Glomerular visceral epithelial cell (primary cell): ENCODE data around the gene CACNB1.

Experiments used
- DNase-seq: peaks from one replicate; pipeline ENCODE4 v3.0.0-alpha.2; 2016; ENCODE audit errors: extremely low spot score

Gene CACNB1

GRCh38 chr17:39225959-39226683 is 28.7 kb upstream of the CACNB1 start:
- no peak for DNase-seq

- no peak for DNase-seq
Observed at GRCh38 chr17:39225308-39225958, 28.0 kb upstream of the CACNB1 start, which contains the start of gene STAC2. Gene STAC2, minus strand, starts transcription at chr17:39225945. Its CDS starts 443 bp downstream, at chr17:39225502.

DNA sequence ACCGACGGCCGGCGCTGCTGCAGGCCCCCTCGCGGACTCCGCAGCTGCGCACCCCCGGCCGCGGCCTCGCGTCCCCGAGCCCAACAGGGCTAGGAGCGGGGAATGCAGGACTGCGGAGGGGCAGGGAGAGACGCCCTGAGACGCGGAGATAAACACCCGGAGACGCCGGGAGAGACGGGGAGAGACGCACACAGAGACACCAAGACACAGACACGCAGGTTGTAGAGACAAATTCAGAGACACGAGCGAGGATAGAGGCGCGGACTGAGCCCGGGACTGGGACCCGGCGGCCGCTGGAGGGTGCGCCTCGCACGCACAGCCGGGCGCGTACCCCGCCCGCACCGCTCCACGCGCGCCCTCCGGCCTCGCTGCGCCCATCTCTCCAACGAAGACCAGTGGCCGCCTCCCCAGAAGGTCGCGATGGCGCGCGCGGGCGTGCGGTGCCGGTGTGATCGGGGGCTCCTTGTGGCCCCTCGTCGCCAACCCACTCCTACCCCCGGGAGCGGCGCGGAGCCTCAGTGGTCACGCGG is 27.4 kb upstream of the CACNB1 start:
- DNase-seq = no peak

- no peak for DNase-seq
Observed at GRCh38 chr17:39223907-39224777, 26.7 kb upstream of the CACNB1 start.

DNA sequence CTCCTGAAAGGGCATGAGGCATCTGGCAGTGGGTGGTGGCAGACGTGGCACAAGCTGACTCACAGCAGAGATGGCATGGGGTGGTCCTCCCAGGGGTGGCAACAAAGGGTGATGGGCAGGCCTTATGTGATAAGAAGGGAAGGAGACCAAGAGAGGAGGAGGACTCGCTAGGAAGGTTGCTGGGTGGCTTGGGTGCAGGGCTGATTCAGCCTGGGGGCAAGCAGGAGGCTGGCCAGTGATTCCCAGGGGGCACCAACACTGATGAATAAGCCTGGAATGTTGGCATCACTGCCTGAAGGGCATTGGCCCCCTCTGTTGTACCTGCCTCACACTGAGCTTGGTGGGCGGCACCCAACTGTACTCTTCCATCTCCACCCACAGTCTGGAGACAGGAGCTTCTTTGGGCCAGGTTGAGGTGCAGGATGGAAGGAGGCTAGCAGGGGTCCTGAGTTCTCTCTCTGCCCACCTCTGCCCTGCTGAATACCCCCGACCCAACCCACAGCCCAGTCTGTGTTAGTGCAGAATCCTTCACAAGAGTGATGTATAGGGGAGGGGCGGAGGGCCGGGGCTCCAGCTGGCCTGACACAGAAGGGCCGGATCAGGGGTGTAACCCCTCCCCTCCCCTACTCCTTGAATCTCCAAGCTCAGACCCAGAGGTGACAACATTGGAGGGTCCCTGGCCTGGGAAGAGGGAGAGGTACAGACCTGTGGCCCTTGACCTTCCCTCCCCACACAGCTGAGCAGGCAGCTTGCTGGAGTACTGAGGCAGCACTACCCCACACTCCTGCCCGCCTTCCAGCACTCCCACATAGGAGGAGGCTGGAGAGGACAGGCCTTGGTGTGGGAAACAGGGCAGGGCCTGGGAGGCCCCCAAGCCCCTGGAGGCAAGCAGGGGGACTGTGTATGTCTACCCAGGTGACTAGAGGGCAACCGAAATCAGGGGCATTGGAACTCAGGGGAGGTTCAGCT is 25.7 kb upstream of the CACNB1 start:
- no peak for DNase-seq

- DNase-seq = no peak
Observed at GRCh38 chr17:39222151-39222550, 24.7 kb upstream of the CACNB1 start.

GRCh38 chr17:39221572-39221971 is 24.1 kb upstream of the CACNB1 start:
- DNase-seq = no peak

GRCh38 chr17:39219647-39220154 is 22.2 kb upstream of the CACNB1 start:
- DNase-seq = no peak

DNA sequence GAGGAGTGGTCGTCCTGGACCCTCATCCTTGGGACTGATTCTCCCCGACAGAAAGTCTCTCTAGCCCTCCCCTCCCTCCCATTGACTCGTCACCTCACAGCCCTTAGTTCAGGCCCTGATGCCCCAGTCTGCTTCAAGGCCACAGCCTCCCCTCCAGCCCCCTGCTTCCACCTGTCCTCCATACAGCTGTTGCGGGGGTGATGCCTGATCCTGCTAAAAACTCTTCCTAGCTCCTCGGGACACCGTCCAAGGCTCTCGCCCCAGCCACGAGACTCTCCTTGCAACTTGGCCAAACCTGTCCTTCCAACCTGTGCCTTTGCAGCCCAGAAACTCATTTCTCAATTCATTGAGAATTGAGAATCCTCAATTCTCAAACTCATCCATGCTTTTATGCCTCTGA is 21.4 kb upstream of the CACNB1 start:
- no peak for DNase-seq

DNA sequence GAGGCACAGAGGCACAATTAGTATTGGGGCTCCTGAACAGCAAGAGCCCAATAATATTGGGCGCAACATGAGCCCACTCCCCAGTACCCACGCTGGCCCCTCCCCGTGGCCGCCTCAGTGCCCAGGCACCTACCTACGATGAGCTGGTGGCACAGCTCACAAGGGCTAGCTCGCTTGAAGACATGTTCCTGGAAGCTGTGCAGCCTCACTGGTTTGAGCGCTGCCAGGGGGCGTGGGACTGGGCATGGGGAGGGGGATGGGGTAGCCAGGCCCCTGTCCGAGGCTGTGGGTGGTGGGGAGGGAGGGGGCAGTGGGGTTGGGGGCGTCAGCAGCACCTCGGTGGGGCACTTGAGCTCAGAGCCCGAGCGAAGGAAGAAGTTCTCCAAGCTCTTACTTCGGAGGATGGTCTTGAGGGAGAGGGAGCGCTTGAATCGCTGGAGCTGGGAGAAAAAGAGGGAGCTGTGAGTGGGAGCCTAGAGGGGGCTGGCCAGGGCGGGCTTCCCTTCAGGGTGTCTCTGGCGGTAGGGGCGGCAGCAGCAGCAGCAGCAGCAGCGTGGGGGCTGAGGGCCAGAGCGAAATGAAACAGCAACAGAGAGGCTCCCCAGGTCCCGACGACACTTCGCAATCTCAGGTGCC is 20.4 kb upstream of the CACNB1 start:
- DNase-seq = no peak

- peak; percentile 57 for DNase-seq
Observed at GRCh38 chr17:39213852-39214251, 16.4 kb upstream of the CACNB1 start.

GRCh38 chr17:39212841-39213480 is 15.5 kb upstream of the CACNB1 start:
- no peak for DNase-seq

GRCh38 chr17:39212195-39212810 is 14.8 kb upstream of the CACNB1 start:
- DNase-seq = no peak

- DNase-seq = no peak
Observed at GRCh38 chr17:39210093-39210434, 12.6 kb upstream of the CACNB1 start.

- peak; percentile 42 for DNase-seq
Observed at GRCh38 chr17:39209317-39210092, 12.0 kb upstream of the CACNB1 start.

DNA sequence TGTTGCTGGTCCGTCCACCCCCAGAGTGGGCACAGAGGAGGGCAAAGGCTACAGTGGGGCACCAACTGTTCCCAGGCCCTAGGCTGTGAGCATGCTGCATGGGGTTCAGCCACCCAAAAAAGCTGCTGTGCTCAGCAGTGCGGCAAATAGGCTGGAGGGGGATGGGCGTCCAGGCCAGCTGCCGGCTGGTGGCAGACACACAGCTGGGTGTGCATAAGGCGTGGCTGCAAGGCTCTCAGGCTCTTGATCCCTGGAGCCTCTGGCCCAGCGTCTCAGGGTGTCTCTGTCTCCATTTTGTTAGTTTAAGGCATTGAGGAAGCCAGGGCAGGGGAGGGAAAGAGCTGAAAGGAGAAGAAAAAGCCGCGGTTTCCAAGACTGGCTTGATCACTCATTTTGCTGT is 11.4 kb upstream of the CACNB1 start:
- DNase-seq = no peak

- no peak for DNase-seq
Observed at GRCh38 chr17:39208136-39208535, 10.7 kb upstream of the CACNB1 start.

DNA sequence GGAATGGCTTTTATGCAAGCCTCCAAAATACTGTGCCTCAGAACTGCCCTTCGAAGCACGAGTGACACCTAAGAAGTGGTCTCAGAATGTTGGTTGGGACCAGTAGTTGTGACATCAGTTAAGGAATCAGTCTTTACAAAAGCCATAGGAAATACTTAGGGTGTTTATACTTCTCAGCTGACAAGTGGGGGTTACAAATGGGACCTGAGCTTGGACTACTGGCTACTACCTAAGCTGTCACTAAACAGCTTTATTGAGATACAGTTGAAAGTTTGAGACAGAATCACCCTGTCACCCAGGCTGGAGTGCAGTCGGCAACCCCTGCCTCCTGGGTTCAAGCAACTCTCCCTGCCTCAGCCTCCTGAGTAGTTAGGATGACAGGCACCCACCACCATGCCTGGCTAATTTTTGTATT is 7.7 kb upstream of the CACNB1 start:
- DNase-seq = no peak

DNA sequence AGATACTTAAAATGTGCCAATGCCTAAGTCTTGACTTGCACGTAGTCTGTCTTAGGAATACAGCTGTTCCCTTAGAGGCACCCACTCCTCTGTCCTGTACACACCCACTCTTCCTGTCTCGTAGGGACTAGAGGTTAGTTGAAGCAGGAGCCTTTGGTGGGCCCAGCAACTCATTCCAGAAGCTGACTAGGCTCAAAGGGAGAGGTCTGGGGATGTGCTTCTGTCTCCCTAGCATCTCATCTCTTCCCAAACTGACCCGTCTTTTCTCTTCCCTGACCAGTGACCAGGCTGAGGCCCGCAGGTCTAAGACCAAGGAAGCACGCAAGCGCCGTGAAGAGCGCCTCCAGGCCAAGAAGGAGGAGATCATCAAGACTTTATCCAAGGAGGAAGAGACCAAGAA is 6.8 kb upstream of the CACNB1 start:
- no peak for DNase-seq
